ENCODE data around the gene CSF2. TPM values are rescaled to one million over a fixed set of nuclear protein-coding genes. Genes with fewer than 3 reads are reported as not detected.

The CSF2 gene
- total RNA-seq, 1 experiment from 2014 or later = 0.30 TPM

- CTCF ChIA-PET = no interaction called here
- Histone ChIP-seq H3K27ac (ENCODE audit: low read depth, low read length) (no peak overlapping the region), H3K9me2 (ENCODE audit: insufficient read depth) (no peaks in the 10 kb centered on the region), H3K27me3 (ENCODE audit: insufficient read depth, low read length) (no peaks in the 10 kb centered on the region), H3K4me1 (ENCODE audit: control insufficient read depth in 1 of 2, insufficient read depth in 2 of 2, low read length in 2 of 2) (no peaks in the 10 kb centered on the region), H3K4me3 (replicated peaks in 1 of 2; ENCODE audit: low read depth in 1 of 2, low read length in 2 of 2) (no peak overlapping the region), H3K9ac (ENCODE audit: low read length) (no peak overlapping the region), H4K20me1 (ENCODE audit: insufficient read depth) (no peaks in the 10 kb centered on the region), H3K79me2 (ENCODE audit: insufficient read depth, low read length) (no peaks in the 10 kb centered on the region), H3K4me2 (ENCODE audit: low read length) (no peak overlapping the region), H2AFZ (ENCODE audit: low read depth, low read length, poor library complexity, severe bottlenecking) (no peak overlapping the region), H3K36me3 (ENCODE audit: control insufficient read depth in 1 of 2, insufficient read depth in 2 of 2, low read length in 2 of 2) (no peaks in the 10 kb centered on the region), H3K9me3 (ENCODE audit: control insufficient read depth in 1 of 2, insufficient read depth in 1 of 2, low read depth in 1 of 2, low read length in 2 of 2) (no peaks in the 10 kb centered on the region)
- intact Hi-C loops (cut with micrococcal nuclease) = no loop called here
- TF ChIP-seq TCF7L2 (IDR thresholded peaks at IDR 0.05; ENCODE audit: borderline replicate concordance, extremely low read depth, insufficient read depth, insufficient read length) = no peak
- TF ChIP-seq, protein P1, sequence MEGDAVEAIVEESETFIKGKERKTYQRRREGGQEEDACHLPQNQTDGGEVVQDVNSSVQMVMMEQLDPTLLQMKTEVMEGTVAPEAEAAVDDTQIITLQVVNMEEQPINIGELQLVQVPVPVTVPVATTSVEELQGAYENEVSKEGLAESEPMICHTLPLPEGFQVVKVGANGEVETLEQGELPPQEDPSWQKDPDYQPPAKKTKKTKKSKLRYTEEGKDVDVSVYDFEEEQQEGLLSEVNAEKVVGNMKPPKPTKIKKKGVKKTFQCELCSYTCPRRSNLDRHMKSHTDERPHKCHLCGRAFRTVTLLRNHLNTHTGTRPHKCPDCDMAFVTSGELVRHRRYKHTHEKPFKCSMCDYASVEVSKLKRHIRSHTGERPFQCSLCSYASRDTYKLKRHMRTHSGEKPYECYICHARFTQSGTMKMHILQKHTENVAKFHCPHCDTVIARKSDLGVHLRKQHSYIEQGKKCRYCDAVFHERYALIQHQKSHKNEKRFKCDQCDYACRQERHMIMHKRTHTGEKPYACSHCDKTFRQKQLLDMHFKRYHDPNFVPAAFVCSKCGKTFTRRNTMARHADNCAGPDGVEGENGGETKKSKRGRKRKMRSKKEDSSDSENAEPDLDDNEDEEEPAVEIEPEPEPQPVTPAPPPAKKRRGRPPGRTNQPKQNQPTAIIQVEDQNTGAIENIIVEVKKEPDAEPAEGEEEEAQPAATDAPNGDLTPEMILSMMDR (IDR thresholded peaks at IDR 0.05 in 2 of 3, conservative IDR thresholded peaks at IDR 0.05 in 1 of 3; ENCODE audit: borderline replicate concordance in 1 of 3, insufficient read depth in 1 of 3, low read depth in 2 of 3, low read length in 2 of 3) = no peak
- TF ChIP-seq EGR1 (IDR thresholded peaks at IDR 0.05; ENCODE audit: low read depth) = no peak
- TF ChIP-seq ELF1 (IDR thresholded peaks at IDR 0.05; ENCODE audit: borderline replicate concordance, low read depth) = no peak
- no peak for TF ChIP-seq EZH2phosphoT487 (IDR thresholded peaks at IDR 0.05; ENCODE audit: borderline replicate concordance)
- TF ChIP-seq FOSL1 (IDR thresholded peaks at IDR 0.05; ENCODE audit: low read depth) = no peak
- no peak for TF ChIP-seq YY1 (IDR thresholded peaks at IDR 0.05; ENCODE audit: extremely low read depth, insufficient replicate concordance, low read depth, low read length)
- ATAC-seq = no peak
- DNase-seq (ENCODE audit: low read depth, low spot score) = no peak
- POLR2A ChIA-PET = interaction anchor here (0.6 kb wide), 1 partner anchor 140 kb away, joined by 3 read pairs; no protein-coding TSS in a partner anchor
- RAD21 ChIA-PET (ENCODE audit: low non-redundant PET in 1 of 2, low total read pairs in 2 of 2, uncharacterized antibody in 2 of 2, unreplicated experiment in 2 of 2) = no interaction called here
- BruUV-seq (replicated peaks) = no TSS peak
Measured at GRCh38 chr5:132027027-132027426, 46.6 kb upstream of the CSF2 start.

All from HCT116 (cell line).